Mucosa of descending colon (tissue), 3 donors: ENCODE results near the gene WDR36. TPM values are rescaled to one million over a fixed set of nuclear protein-coding genes. Genes with fewer than 3 reads are reported as not detected.
"Not testable (repeated sequence)": the region's sequence is repeated elsewhere in the genome, so short reads cannot be mapped to it uniquely, and the experiment has no call there.

Experiments used
- ATAC-seq: fragments of 200-7000 bp; cut with Tn5 transposase; one replicate; pipeline ENCODE4 v1.9.1; 2020; ENCODE audit warnings: mild to moderate bottlenecking, moderate library complexity
- DNase-seq, 3 donors: peaks; one replicate each; pipeline ENCODE4 v3.0.0-alpha.2; 2020
- H3K36me3 ChIP-seq: fragments of 200-600 bp; one replicate; pipeline ENCODE4 v1.8.0; 2021; ENCODE audit warnings: low read depth, mild to moderate bottlenecking
- H3K4me1 ChIP-seq: fragments of 200-600 bp; one replicate; pipeline ENCODE4 v1.8.0; 2021; ENCODE audit warnings: low read depth, mild to moderate bottlenecking
- H3K4me3 ChIP-seq: fragments of 200-600 bp; one replicate; pipeline ENCODE4 v1.8.0; 2021; ENCODE audit warnings: mild to moderate bottlenecking
- H3K9me3 ChIP-seq: fragments of 200-600 bp; one replicate; pipeline ENCODE4 v1.8.0; 2021; ENCODE audit warnings: mild to moderate bottlenecking
- intact Hi-C, 2 donors: fragments of 100-400 bp; cut with DNase I in 1 of 2; cut with micrococcal nuclease in 1 of 2; formaldehyde crosslinking; loops; one replicate each; pipeline versions ENCODE4 v1.11.0 to v1.11.1; 2022; cut with DNase I, micrococcal nuclease
- total RNA-seq, 3 donors: library from RNA; stranded (reverse); fragmentation: NEBNext Ultra II Directional in 2 of 3; extraction: Animal tissue kit (Norgen Biotek cat#: 25700) in 2 of 3; gene quantifications; one replicate each; pipeline versions ENCODE4 v1.2.1 to v1.2.4, GENCODE V29; 2021 to 2023
- TF ChIP-seq, protein P1 (sequence below): fragments of 200-600 bp; IDR thresholded peaks from one replicate; pipeline ENCODE4 v1.8.0; 2022; ENCODE audit warnings: antibody characterized with exemption, mild to moderate bottlenecking
- donor health status: DM: no; HTN: no; CAD: no; lungs with moderate emphysema.
- donor health status: DM: no; HTN: no; CAD: no.
- donor health status: DM: no; HTN: yes; CAD: no.

WDR36 gene
- total RNA-seq, 3 donors from 2014 or later = 17.1 to 22.4 (median 17.3) TPM

DNA sequence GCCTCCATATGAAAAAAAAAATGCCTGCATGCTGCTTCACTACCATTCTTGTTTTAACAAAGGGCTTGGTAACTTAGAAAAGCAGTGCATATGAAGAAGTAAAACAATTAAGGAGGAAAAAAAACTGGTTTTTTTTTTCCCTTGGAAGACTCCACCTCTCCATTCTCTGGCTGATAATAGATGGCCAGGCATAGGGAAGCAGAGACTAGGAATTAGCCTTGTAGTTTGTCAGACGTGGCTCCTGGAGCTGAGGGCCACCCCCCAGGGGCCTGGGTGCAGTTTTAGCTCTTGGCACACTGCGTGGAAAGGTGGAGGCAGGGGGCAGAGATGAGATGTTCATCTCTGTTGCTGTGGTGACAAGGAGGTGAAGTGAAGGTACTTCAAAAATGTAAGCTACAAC, 42.7 kb downstream of the WDR36 start:
- ATAC-seq = no peak
- no peak for DNase-seq

GRCh38 chr5:111135363-111135762, 43.2 kb downstream of the WDR36 start:
- no peaks in the 10 kb centered on the region for H3K4me1 ChIP-seq
- no peak overlapping the region for H3K4me3 ChIP-seq
- H3K9me3 ChIP-seq = no peaks in the 10 kb centered on the region
- DNase-seq (no peak), ATAC-seq (no peak)
- intact Hi-C loops = no loop called here
- H3K36me3 ChIP-seq = no peaks in the 10 kb centered on the region
- TF ChIP-seq, protein P1, sequence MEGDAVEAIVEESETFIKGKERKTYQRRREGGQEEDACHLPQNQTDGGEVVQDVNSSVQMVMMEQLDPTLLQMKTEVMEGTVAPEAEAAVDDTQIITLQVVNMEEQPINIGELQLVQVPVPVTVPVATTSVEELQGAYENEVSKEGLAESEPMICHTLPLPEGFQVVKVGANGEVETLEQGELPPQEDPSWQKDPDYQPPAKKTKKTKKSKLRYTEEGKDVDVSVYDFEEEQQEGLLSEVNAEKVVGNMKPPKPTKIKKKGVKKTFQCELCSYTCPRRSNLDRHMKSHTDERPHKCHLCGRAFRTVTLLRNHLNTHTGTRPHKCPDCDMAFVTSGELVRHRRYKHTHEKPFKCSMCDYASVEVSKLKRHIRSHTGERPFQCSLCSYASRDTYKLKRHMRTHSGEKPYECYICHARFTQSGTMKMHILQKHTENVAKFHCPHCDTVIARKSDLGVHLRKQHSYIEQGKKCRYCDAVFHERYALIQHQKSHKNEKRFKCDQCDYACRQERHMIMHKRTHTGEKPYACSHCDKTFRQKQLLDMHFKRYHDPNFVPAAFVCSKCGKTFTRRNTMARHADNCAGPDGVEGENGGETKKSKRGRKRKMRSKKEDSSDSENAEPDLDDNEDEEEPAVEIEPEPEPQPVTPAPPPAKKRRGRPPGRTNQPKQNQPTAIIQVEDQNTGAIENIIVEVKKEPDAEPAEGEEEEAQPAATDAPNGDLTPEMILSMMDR = no peak

More for the DNA sequence above, 42.7 kb downstream of the WDR36 start:
- Histone ChIP-seq H3K4me3 (no peak overlapping the region), H3K9me3 (no peaks in the 10 kb centered on the region), H3K4me1 (no peaks in the 10 kb centered on the region), H3K36me3 (no peaks in the 10 kb centered on the region)
- intact Hi-C loops = no loop called here
- TF ChIP-seq, protein P1 = no peak

DNA sequence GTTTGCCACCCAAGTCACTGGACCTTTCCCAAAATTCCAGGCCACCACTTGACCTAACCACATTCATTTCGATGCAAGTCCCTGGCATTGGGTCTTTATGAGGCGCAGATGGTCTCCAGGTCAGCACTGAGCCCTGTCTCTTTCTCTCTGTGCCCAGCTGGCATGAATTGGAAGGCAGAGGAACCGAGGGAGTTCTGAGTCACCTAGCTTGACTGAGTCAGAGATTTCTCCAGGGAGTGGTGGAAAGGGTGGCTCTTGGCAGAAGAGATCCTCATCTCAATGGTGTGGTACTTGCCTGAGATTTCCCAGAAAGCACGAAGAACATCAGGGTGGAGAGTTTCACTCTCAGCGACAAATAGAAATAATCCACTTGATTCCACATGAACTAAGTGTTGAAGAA, 43.8 kb downstream of the WDR36 start:
- Histone ChIP-seq H3K36me3 (no peaks in the 10 kb centered on the region), H3K9me3 (no peaks in the 10 kb centered on the region), H3K4me3 (no peak overlapping the region), H3K4me1 (no peaks in the 10 kb centered on the region)
- no peak for ATAC-seq
- TF ChIP-seq, protein P1 = no peak
- intact Hi-C loops = no loop called here
- DNase-seq = no peak

- TF ChIP-seq, protein P1 = no peak
- no peak for DNase-seq
These were observed 45.9 kb downstream of the WDR36 start for GRCh38 chr5:111138096-111138495.

GRCh38 chr5:111141471-111141870, 49.3 kb downstream of the WDR36 start:
- H3K9me3 ChIP-seq, intact Hi-C loops, H3K4me1 ChIP-seq, DNase-seq, H3K4me3 ChIP-seq, ATAC-seq, H3K36me3 ChIP-seq: not testable (repeated sequence)

More at GRCh38 chr5:111138096-111138495, 45.9 kb downstream of the WDR36 start:
- Histone ChIP-seq H3K36me3 (no peaks in the 10 kb centered on the region), H3K4me3 (no peak overlapping the region), H3K4me1 (no peaks in the 10 kb centered on the region), H3K9me3 (no peaks in the 10 kb centered on the region)
- intact Hi-C loops = no loop called here
- ATAC-seq = no peak

DNA sequence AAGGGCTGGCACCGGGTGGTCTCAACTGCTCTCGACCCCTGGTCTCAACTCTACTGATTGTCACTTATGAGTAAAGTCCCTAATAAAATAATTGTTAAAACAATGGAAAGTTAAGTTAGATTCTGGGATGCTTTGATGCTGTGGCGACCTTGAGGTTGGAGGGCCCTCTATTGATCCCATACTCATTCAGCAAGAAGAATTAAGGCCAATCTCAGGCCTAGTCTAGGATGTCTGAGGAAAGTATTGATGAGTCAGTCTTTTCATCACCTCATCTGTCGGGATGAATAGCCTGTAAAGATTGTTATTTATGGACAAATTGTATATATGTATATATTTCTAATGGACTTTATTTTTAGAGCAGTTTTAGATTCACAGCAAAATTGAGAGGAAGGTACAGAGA, 50.8 kb downstream of the WDR36 start:
- no peaks in the 10 kb centered on the region for H3K4me1 ChIP-seq
- no peaks in the 10 kb centered on the region for H3K36me3 ChIP-seq
- H3K9me3 ChIP-seq = no peaks in the 10 kb centered on the region
- no peak overlapping the region for H3K4me3 ChIP-seq
- DNase-seq (no peak), ATAC-seq (no peak)
- TF ChIP-seq, protein P1 = no peak
- intact Hi-C loops = no loop called here
